WTC11 (cell line): ENCODE measurements around the gene PAPLN. TPM values are rescaled to one million over a fixed set of nuclear protein-coding genes. Genes with fewer than 3 reads are reported as not detected.

Experiments used
- ATAC-seq: fragments of 200-7000 bp; cut with Tn5 transposase; 2 replicates; pipeline ENCODE4 v1.10.0; 2021; ENCODE audit warnings: mild to moderate bottlenecking, moderate library complexity
- CTCF ChIA-PET: fragments of 300-600 bp; sonication (Branson Sonifier 250); formaldehyde crosslinking; loops from one replicate; lab custom pipeline; 2021; ENCODE audit warnings: antibody characterized with exemption; lab: Charles Lee
- POLR2A ChIA-PET: fragments of 350-600 bp; sonication (Branson Sonifier 250); formaldehyde crosslinking; loops from one replicate; lab custom pipeline; 2021; ENCODE audit warnings: antibody characterized with exemption; lab: Charles Lee
- DNase-seq: peaks from one replicate; pipeline ENCODE4 v3.0.0; 2021; ENCODE audit warnings: low spot score
- H3K27ac Mint-ChIP-seq: 2 replicates; pipeline ENCODE4 v1.8.0; 2021; ENCODE audit warnings: mixed read lengths
- H3K27me3 Mint-ChIP-seq: 2 replicates; pipeline ENCODE4 v1.8.0; 2021; ENCODE audit warnings: low read depth, mild to moderate bottlenecking, moderate library complexity, mixed read lengths
- H3K36me3 Mint-ChIP-seq: 2 replicates; pipeline ENCODE4 v1.8.0; 2021; ENCODE audit warnings: mixed read lengths
- H3K4me1 Mint-ChIP-seq: 2 replicates; pipeline ENCODE4 v1.8.0; 2022; ENCODE audit warnings: mixed read lengths
- H3K4me3 Mint-ChIP-seq: 2 replicates; pipeline ENCODE4 v1.8.0; 2021; ENCODE audit warnings: mild to moderate bottlenecking, moderate library complexity, mixed read lengths
- H3K9me3 Mint-ChIP-seq: 2 replicates; pipeline ENCODE4 v1.8.0; 2021; ENCODE audit warnings: mixed read lengths
- AR ChIP-seq: fragments of 250-450 bp; sonication (Bioruptor Pico); IDR thresholded peaks from 2 replicates; pipeline ENCODE4 v1.9.0; 2021; ENCODE audit warnings: mild to moderate bottlenecking
- CREB1 ChIP-seq: sonication (generic); formaldehyde crosslinking; IDR thresholded peaks from 2 replicates; pipeline ENCODE4 v1.8.0; 2023; ENCODE audit warnings: mild to moderate bottlenecking, missing genetic modification reagents
- CREM ChIP-seq: sonication (generic); formaldehyde crosslinking; IDR thresholded peaks from 2 replicates; pipeline ENCODE4 v1.8.1; 2022; ENCODE audit warnings: mild to moderate bottlenecking, missing genetic modification reagents, moderate library complexity
- CTCF ChIP-seq: fragments of 200-600 bp; IDR thresholded peaks from 2 replicates; pipeline ENCODE4 v1.8.0; 2022; ENCODE audit warnings: antibody characterized with exemption
- FOXP4 ChIP-seq: sonication (generic); formaldehyde crosslinking; IDR thresholded peaks from 2 replicates; pipeline ENCODE4 v1.8.0; 2022; ENCODE audit warnings: mild to moderate bottlenecking, missing genetic modification reagents
- GRHL2 ChIP-seq: fragments of 250-450 bp; sonication (Bioruptor Pico); IDR thresholded peaks from 2 replicates; pipeline ENCODE4 v1.8.0; 2022; ENCODE audit warnings: mild to moderate bottlenecking, moderate library complexity; ENCODE audit not compliant: insufficient replicate concordance, severe bottlenecking
- PRDM15 ChIP-seq: sonication (generic); formaldehyde crosslinking; IDR thresholded peaks from 2 replicates; pipeline ENCODE4 v1.8.0; 2022; ENCODE audit warnings: missing genetic modification reagents
- SMAD4 ChIP-seq: sonication (generic); formaldehyde crosslinking; IDR thresholded peaks from 2 replicates; pipeline ENCODE4 v1.8.0; 2022; ENCODE audit warnings: mild to moderate bottlenecking, missing genetic modification reagents
- ZNF423 ChIP-seq: fragments of 250-450 bp; sonication (Bioruptor Pico); IDR thresholded peaks from 2 replicates; pipeline ENCODE4 v2.1.2; 2022; ENCODE audit warnings: mild to moderate bottlenecking, moderate library complexity
- total RNA-seq: library from RNA; stranded (reverse); gene quantifications from 3 replicates; pipeline ENCODE4 v1.2.3, GENCODE V29; 2021
- TF ChIP-seq, protein P1 (sequence below): sonication (generic); formaldehyde crosslinking; IDR thresholded peaks from 2 replicates; pipeline ENCODE4 v1.8.1; 2023; ENCODE audit warnings: mild to moderate bottlenecking, missing genetic modification reagents, moderate library complexity
- TF ChIP-seq, protein P2 (sequence below): sonication (generic); formaldehyde crosslinking; IDR thresholded peaks from 2 replicates; pipeline ENCODE4 v1.8.0; 2023; ENCODE audit warnings: missing genetic modification reagents
- TF ChIP-seq, protein P3 (sequence below): sonication (generic); formaldehyde crosslinking; IDR thresholded peaks from 2 replicates; pipeline ENCODE4 v1.8.1; 2022; ENCODE audit warnings: low read depth, mild to moderate bottlenecking, moderate library complexity, missing genetic modification reagents, borderline replicate concordance
- TF ChIP-seq, protein P4 (sequence below): sonication (generic); formaldehyde crosslinking; conservative IDR thresholded peaks from 2 replicates; pipeline ENCODE4 v1.8.1; 2022; ENCODE audit warnings: mild to moderate bottlenecking, missing genetic modification reagents
- TF ChIP-seq, protein P5 (sequence below): fragments of 250-450 bp; sonication (Bioruptor Pico); IDR thresholded peaks from 2 replicates; pipeline ENCODE4 v1.9.0; 2021; ENCODE audit warnings: mild to moderate bottlenecking, borderline replicate concordance

The PAPLN gene
- total RNA-seq, 1 experiment from 2014 or later = 9.3 TPM

GRCh38 chr14:73287071-73287470 is 49.8 kb downstream of the PAPLN start (continued):
- no peak for TF ChIP-seq SMAD4 (CRISPR knock-in tag)
- TF ChIP-seq, protein P1, sequence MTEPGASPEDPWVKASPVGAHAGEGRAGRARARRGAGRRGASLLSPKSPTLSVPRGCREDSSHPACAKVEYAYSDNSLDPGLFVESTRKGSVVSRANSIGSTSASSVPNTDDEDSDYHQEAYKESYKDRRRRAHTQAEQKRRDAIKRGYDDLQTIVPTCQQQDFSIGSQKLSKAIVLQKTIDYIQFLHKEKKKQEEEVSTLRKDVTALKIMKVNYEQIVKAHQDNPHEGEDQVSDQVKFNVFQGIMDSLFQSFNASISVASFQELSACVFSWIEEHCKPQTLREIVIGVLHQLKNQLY (CRISPR knock-in tag) = no peak

DNA sequence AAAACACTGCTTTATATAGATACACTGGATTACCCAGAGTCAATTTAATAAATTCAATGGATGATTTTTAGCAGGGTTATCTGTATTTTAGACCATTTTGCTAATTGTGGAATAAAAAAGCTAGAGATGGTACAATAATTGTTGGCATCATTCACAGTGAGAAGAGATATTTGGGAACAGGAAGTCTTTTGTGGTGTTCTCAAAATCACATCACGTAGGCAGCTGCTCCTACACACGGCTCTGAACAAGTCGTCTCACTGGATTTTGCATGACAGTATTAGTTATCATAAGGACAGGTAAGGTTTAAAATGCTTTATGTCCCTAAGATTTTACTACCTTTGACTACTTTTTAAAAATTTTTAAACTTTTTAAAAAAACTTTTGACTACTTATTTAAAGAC is 52.0 kb downstream of the PAPLN start:
- TF ChIP-seq AR = no peak
- TF ChIP-seq CREM (CRISPR knock-in tag) = no peak
- TF ChIP-seq, protein P2, sequence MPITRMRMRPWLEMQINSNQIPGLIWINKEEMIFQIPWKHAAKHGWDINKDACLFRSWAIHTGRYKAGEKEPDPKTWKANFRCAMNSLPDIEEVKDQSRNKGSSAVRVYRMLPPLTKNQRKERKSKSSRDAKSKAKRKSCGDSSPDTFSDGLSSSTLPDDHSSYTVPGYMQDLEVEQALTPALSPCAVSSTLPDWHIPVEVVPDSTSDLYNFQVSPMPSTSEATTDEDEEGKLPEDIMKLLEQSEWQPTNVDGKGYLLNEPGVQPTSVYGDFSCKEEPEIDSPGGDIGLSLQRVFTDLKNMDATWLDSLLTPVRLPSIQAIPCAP (CRISPR knock-in tag) = no peak
- no peak for TF ChIP-seq CTCF
- TF ChIP-seq, protein P3, sequence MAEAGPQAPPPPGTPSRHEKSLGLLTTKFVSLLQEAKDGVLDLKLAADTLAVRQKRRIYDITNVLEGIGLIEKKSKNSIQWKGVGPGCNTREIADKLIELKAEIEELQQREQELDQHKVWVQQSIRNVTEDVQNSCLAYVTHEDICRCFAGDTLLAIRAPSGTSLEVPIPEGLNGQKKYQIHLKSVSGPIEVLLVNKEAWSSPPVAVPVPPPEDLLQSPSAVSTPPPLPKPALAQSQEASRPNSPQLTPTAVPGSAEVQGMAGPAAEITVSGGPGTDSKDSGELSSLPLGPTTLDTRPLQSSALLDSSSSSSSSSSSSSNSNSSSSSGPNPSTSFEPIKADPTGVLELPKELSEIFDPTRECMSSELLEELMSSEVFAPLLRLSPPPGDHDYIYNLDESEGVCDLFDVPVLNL (CRISPR knock-in tag) = no peak
- TF ChIP-seq, protein P4, sequence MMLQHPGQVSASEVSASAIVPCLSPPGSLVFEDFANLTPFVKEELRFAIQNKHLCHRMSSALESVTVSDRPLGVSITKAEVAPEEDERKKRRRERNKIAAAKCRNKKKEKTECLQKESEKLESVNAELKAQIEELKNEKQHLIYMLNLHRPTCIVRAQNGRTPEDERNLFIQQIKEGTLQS (CRISPR knock-in tag) = no peak
- TF ChIP-seq, protein P5, sequence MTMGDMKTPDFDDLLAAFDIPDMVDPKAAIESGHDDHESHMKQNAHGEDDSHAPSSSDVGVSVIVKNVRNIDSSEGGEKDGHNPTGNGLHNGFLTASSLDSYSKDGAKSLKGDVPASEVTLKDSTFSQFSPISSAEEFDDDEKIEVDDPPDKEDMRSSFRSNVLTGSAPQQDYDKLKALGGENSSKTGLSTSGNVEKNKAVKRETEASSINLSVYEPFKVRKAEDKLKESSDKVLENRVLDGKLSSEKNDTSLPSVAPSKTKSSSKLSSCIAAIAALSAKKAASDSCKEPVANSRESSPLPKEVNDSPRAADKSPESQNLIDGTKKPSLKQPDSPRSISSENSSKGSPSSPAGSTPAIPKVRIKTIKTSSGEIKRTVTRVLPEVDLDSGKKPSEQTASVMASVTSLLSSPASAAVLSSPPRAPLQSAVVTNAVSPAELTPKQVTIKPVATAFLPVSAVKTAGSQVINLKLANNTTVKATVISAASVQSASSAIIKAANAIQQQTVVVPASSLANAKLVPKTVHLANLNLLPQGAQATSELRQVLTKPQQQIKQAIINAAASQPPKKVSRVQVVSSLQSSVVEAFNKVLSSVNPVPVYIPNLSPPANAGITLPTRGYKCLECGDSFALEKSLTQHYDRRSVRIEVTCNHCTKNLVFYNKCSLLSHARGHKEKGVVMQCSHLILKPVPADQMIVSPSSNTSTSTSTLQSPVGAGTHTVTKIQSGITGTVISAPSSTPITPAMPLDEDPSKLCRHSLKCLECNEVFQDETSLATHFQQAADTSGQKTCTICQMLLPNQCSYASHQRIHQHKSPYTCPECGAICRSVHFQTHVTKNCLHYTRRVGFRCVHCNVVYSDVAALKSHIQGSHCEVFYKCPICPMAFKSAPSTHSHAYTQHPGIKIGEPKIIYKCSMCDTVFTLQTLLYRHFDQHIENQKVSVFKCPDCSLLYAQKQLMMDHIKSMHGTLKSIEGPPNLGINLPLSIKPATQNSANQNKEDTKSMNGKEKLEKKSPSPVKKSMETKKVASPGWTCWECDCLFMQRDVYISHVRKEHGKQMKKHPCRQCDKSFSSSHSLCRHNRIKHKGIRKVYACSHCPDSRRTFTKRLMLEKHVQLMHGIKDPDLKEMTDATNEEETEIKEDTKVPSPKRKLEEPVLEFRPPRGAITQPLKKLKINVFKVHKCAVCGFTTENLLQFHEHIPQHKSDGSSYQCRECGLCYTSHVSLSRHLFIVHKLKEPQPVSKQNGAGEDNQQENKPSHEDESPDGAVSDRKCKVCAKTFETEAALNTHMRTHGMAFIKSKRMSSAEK (CRISPR knock-in tag) = no peak
- no peak for TF ChIP-seq PRDM15 (CRISPR knock-in tag)
- TF ChIP-seq CREB1 (CRISPR knock-in tag) = no peak
- no peak for TF ChIP-seq GRHL2 (CRISPR knock-in tag)
- TF ChIP-seq ZNF423 (CRISPR knock-in tag) = no peak
- no peak for TF ChIP-seq FOXP4 (CRISPR knock-in tag)
- H3K4me1 Mint-ChIP-seq = peaks cover 52% of the 10 kb centered on the region
- DNase-seq (no peak), ATAC-seq (no peak)
- no peaks in the 10 kb centered on the region for H3K9me3 Mint-ChIP-seq
- H3K27me3 Mint-ChIP-seq = no peaks in the 10 kb centered on the region
- no peak overlapping the region for H3K4me3 Mint-ChIP-seq
- ChIA-PET CTCF (interaction anchor here (1.2 to 1.9 kb wide), 2 partner anchors 57 to 183 kb away, joined by 3 to 8 read pairs; no protein-coding TSS in a partner anchor), POLR2A (no interaction called here)
- no peak overlapping the region; the same call in 1 of the 2 replicates for H3K27ac Mint-ChIP-seq
- H3K36me3 Mint-ChIP-seq = peaks cover 19% of the 10 kb centered on the region
